Osteoblast (primary cell): ENCODE data around the gene GNG14. TPM values are rescaled to one million over a fixed set of nuclear protein-coding genes. Genes with fewer than 3 reads are reported as not detected.

Experiments
- DNase-seq: peaks from one replicate; pipeline ENCODE4 v3.0.0; 2011; ENCODE audit warnings: low spot score, mixed read lengths; ENCODE audit not compliant: insufficient read length; ENCODE audit errors: missing footprints
- H2AFZ ChIP-seq: 2 replicates; pipeline ENCODE4 v1.6.0; 2011; ENCODE audit warnings: mild to moderate bottlenecking, low read length
- H3K27ac ChIP-seq: 2 replicates; pipeline ENCODE4 v1.5.1; 2011; ENCODE audit warnings: mild to moderate bottlenecking, low read depth, low read length, moderate library complexity
- H3K27me3 ChIP-seq: 2 replicates; pipeline ENCODE4 v1.6.0; 2012; ENCODE audit warnings: mild to moderate bottlenecking, control low read depth, inconsistent platforms, low read length, moderate library complexity; ENCODE audit not compliant: insufficient read depth
- H3K36me3 ChIP-seq: 2 replicates; pipeline ENCODE4 v1.5.1; 2011; ENCODE audit warnings: mild to moderate bottlenecking, low read length, control low read depth, moderate library complexity; ENCODE audit not compliant: insufficient read depth
- H3K4me1 ChIP-seq: 2 replicates; pipeline ENCODE4 v1.5.1; 2011; ENCODE audit warnings: mild to moderate bottlenecking, low read length, control low read depth, moderate library complexity; ENCODE audit not compliant: insufficient read depth
- H3K4me2 ChIP-seq: 2 replicates; pipeline ENCODE4 v1.6.0; 2011; ENCODE audit warnings: mild to moderate bottlenecking, low read length; ENCODE audit not compliant: insufficient read depth
- H3K4me3 ChIP-seq: fragments of 200-600 bp; sonication (generic); 3 replicates; pipeline ENCODE4 v1.5.1; 2012; ENCODE audit warnings: mild to moderate bottlenecking, low read length, inconsistent platforms; ENCODE audit not compliant: insufficient read depth
- H3K79me2 ChIP-seq: 2 replicates; pipeline ENCODE4 v1.6.0; 2012; ENCODE audit warnings: mild to moderate bottlenecking, low read length, control low read depth, inconsistent platforms; ENCODE audit not compliant: insufficient read depth
- H3K9me3 ChIP-seq: 2 replicates; pipeline ENCODE4 v1.5.1; 2011; ENCODE audit warnings: low read depth, low read length, control low read depth
- H4K20me1 ChIP-seq: 2 replicates; pipeline ENCODE4 v1.6.0; 2012; ENCODE audit warnings: mild to moderate bottlenecking, low read length, control low read depth; ENCODE audit not compliant: insufficient read depth
- CTCF ChIP-seq: IDR thresholded peaks from 2 replicates; pipeline ENCODE4 v1.5.1; 2011; ENCODE audit warnings: mild to moderate bottlenecking, low read depth, low read length, moderate library complexity; ENCODE audit errors: extremely low read depth
- total RNA-seq: library from RNA; depleted of rRNA; stranded (reverse); fragments of >200 nt; gene quantifications from 2 replicates; pipeline ENCODE4 v1.2.3, GENCODE V29; 2012

GNG14 gene
- total RNA-seq, 1 donor = not detected

- H3K36me3 ChIP-seq = peaks cover 44% of the 10 kb centered on the region
These were observed 10.3 kb downstream of the GNG14 start for GRCh38 chr19:12698138-12698537.

GRCh38 chr19:12701596-12702282 lies 13.9 kb downstream of the GNG14 start:
- H3K9me3 ChIP-seq = no peaks in the 10 kb centered on the region
- DNase-seq = peak; percentile 39
- H3K4me3 ChIP-seq = no peak overlapping the region
- no peak overlapping the region for H2AFZ ChIP-seq
- no peak overlapping the region for H3K27ac ChIP-seq
- peaks cover 79% of the 10 kb centered on the region for H3K36me3 ChIP-seq
- H3K27me3 ChIP-seq = no peaks in the 10 kb centered on the region
- H4K20me1 ChIP-seq = peaks cover 5% of the 10 kb centered on the region
- TF ChIP-seq CTCF = no peak
- H3K4me1 ChIP-seq = no peaks in the 10 kb centered on the region
- H3K79me2 ChIP-seq = peaks cover 2% of the 10 kb centered on the region
- H3K4me2 ChIP-seq = no peak overlapping the region

More at GRCh38 chr19:12698138-12698537, 10.3 kb downstream of the GNG14 start:
- Histone ChIP-seq H4K20me1 (no peaks in the 10 kb centered on the region), H3K9me3 (no peaks in the 10 kb centered on the region), H2AFZ (no peak overlapping the region), H3K79me2 (peaks cover 16% of the 10 kb centered on the region), H3K4me2 (no peak overlapping the region), H3K27ac (no peak overlapping the region), H3K4me3 (no peak overlapping the region), H3K27me3 (no peaks in the 10 kb centered on the region), H3K4me1 (peaks cover 9% of the 10 kb centered on the region)
- no peak for TF ChIP-seq CTCF
- DNase-seq = peak; percentile 64

GRCh38 chr19:12703046-12703445 lies 15.2 kb downstream of the GNG14 start:
- H3K36me3 ChIP-seq = peaks cover 86% of the 10 kb centered on the region

More at GRCh38 chr19:12703046-12703445, 15.2 kb downstream of the GNG14 start:
- H2AFZ ChIP-seq = no peak overlapping the region
- H3K4me3 ChIP-seq = no peak overlapping the region
- no peaks in the 10 kb centered on the region for H3K9me3 ChIP-seq
- H3K4me1 ChIP-seq = no peaks in the 10 kb centered on the region
- H3K4me2 ChIP-seq = no peak overlapping the region
- no peak overlapping the region for H3K27ac ChIP-seq
- no peaks in the 10 kb centered on the region for H3K27me3 ChIP-seq
- TF ChIP-seq CTCF = no peak
- H4K20me1 ChIP-seq = peaks cover 5% of the 10 kb centered on the region
- DNase-seq = peak; percentile 95
- H3K79me2 ChIP-seq = peaks cover 2% of the 10 kb centered on the region
